Parathyroid adenoma (tissue), 2 donors: ENCODE measurements around the gene CDR2L.
"Not testable (repeated sequence)": the region's sequence is repeated elsewhere in the genome, so short reads cannot be mapped to it uniquely, and the experiment has no call there.

Experiments
- H2AFZ ChIP-seq: fragments of 300-600 bp; sonication (generic); one replicate; pipeline ENCODE4 v1.7.0; 2017; ENCODE audit warnings: antibody characterized with exemption, mild to moderate bottlenecking
- H3K27ac ChIP-seq: fragments of 300-600 bp; sonication (generic); one replicate; pipeline ENCODE4 v1.7.0; 2017
- H3K27me3 ChIP-seq: fragments of 300-600 bp; sonication (generic); one replicate; pipeline ENCODE4 v1.7.0; 2017; ENCODE audit warnings: low read length; ENCODE audit not compliant: control insufficient read depth, insufficient read depth
- H3K36me3 ChIP-seq: fragments of 300-600 bp; sonication (generic); one replicate; pipeline ENCODE4 v1.7.0; 2017; ENCODE audit warnings: low read length; ENCODE audit not compliant: control insufficient read depth, insufficient read depth
- H3K4me1 ChIP-seq: fragments of 300-600 bp; sonication (generic); one replicate; pipeline ENCODE4 v1.7.0; 2017; ENCODE audit warnings: control low read depth
- H3K4me2 ChIP-seq: fragments of 300-600 bp; sonication (generic); one replicate; pipeline ENCODE4 v1.7.0; 2017; ENCODE audit warnings: low read length
- H3K4me3 ChIP-seq: fragments of 300-600 bp; sonication (generic); one replicate; pipeline ENCODE4 v1.7.0; 2017; ENCODE audit warnings: low read depth, low read length
- H3K79me2 ChIP-seq: fragments of 300-600 bp; sonication (generic); one replicate; pipeline ENCODE4 v1.7.0; 2017; ENCODE audit warnings: control low read depth
- H3K9ac ChIP-seq: fragments of 300-600 bp; sonication (generic); one replicate; pipeline ENCODE4 v1.7.0; 2017; ENCODE audit warnings: mild to moderate bottlenecking
- H3K9me3 ChIP-seq: fragments of 300-600 bp; sonication (generic); one replicate; pipeline ENCODE4 v1.7.0; 2017; ENCODE audit warnings: low read length; ENCODE audit not compliant: control insufficient read depth
- TF ChIP-seq, protein P1 (sequence below): fragments of 300-600 bp; sonication (generic); IDR thresholded peaks from one replicate; pipeline ENCODE4 v1.7.0; 2017; ENCODE audit warnings: antibody characterized with exemption, mild to moderate bottlenecking
- donor health status: primary hyperparathyroidism.

The CDR2L gene

DNA sequence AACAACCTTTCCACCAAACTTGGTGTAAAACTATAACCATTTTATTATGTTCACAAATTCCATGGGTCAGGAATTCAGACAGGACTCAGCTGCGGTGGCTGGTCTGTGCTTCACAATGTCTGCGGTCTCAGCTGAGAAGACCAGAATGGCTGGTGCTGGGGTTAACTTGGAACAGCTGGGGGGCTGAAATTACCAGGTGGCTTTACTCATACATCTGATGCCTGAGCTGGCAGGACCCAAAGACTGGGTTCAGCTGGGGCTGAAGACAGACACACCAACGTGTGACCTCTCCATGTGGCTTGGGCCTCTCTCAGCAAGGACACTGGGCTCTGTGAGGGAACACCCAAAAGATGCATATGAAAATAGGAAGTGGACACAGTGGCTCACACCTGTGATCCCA, 9.2 kb upstream of the CDR2L start:
- H3K27ac ChIP-seq: no peak overlapping the region
- H3K4me3 ChIP-seq: no peak overlapping the region
- no peak overlapping the region for H3K4me2 ChIP-seq
- no peaks in the 10 kb centered on the region for H3K27me3 ChIP-seq
- H3K9ac ChIP-seq: no peak overlapping the region
- TF ChIP-seq, protein P1, sequence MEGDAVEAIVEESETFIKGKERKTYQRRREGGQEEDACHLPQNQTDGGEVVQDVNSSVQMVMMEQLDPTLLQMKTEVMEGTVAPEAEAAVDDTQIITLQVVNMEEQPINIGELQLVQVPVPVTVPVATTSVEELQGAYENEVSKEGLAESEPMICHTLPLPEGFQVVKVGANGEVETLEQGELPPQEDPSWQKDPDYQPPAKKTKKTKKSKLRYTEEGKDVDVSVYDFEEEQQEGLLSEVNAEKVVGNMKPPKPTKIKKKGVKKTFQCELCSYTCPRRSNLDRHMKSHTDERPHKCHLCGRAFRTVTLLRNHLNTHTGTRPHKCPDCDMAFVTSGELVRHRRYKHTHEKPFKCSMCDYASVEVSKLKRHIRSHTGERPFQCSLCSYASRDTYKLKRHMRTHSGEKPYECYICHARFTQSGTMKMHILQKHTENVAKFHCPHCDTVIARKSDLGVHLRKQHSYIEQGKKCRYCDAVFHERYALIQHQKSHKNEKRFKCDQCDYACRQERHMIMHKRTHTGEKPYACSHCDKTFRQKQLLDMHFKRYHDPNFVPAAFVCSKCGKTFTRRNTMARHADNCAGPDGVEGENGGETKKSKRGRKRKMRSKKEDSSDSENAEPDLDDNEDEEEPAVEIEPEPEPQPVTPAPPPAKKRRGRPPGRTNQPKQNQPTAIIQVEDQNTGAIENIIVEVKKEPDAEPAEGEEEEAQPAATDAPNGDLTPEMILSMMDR: no peak
- H3K9me3 ChIP-seq: no peaks in the 10 kb centered on the region
- peaks cover 8% of the 10 kb centered on the region for H3K4me1 ChIP-seq
- H2AFZ ChIP-seq: no peak overlapping the region
- H3K79me2 ChIP-seq: no peaks in the 10 kb centered on the region
- H3K36me3 ChIP-seq: no peaks in the 10 kb centered on the region

DNA sequence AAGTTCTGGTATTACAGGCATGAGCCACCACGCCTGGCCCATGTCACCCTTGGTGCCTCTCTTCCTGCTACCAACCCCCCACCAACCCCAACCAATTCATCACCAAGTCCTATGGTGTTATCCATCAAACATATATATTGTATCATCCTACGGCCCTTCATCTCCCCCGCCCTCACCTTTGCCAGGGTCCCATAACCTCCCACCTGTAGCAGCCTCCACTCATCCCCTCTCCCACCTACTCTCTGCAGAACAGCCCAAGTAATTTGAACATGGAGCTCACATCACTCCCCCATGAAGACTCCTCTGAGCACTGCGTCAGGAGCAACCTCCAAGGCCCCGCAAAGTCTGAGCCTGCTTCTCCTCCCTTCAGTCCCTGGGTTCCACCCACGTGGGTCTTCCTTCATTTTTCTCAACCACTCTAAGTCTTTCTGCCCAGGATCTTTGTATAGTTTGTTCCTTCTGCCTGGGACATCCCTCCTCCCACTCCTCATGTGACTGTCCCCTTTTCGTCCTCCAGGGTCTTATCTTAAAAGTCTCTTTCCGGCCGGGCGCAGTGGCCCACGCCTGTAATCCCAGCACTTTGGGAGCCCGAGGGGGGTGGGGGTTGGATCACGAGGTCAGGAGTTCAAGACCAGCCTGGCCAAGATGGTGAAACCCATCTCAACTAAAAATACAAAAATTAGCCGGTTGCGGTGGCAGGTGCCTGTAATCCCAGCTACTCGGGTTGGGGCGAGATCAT, 7.9 kb upstream of the CDR2L start:
- Histone ChIP-seq H3K4me2 (no peak overlapping the region), H3K36me3 (no peaks in the 10 kb centered on the region), H3K27me3 (no peaks in the 10 kb centered on the region), H2AFZ (no peak overlapping the region), H3K27ac (no peak overlapping the region), H3K4me3 (no peak overlapping the region), H3K79me2 (no peaks in the 10 kb centered on the region), H3K9me3 (no peaks in the 10 kb centered on the region), H3K4me1 (peaks cover 8% of the 10 kb centered on the region), H3K9ac (no peak overlapping the region)
- TF ChIP-seq, protein P1: no peak

DNA sequence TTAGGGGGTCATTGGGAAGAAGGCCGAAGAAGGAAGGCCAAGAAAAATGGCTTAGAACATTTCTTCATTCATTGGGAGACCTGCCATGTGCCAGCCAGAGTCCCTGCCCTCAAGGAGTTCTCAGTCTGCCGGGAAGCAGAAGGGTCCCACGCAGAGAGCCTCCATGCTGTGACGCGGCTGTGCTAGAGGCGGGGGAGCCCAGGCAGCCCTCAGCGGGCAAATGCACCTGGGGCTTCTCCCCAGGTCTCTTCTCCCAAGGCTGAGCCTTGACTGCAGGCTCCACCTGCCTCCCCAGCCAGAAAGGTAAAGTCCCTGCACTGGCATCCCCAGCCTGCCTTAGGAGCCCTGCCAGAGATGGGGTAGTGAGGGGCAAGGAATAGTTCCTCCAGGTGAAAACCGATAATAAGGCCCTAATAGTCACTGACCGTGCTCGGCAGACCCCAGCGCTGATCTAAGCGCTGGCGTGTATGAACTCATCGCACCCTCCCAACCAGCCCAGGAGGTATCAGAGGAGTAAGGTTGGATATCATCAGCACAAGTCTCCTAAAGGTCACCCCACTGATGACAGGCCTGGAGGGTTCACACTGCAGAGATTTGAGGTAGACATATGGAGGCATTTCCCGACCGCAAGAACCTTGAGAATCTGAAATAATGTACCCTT, 6.0 kb upstream of the CDR2L start:
- TF ChIP-seq, protein P1: no peak
- Histone ChIP-seq H3K4me2 (peak overlapping the region; percentile 71), H3K9me3 (no peaks in the 10 kb centered on the region), H2AFZ (peak overlapping the region; percentile 83), H3K4me1 (peaks cover 8% of the 10 kb centered on the region), H3K27ac (peak overlapping the region; percentile 94), H3K9ac (peak overlapping the region; percentile 40), H3K79me2 (no peaks in the 10 kb centered on the region), H3K27me3 (no peaks in the 10 kb centered on the region), H3K36me3 (no peaks in the 10 kb centered on the region), H3K4me3 (peak overlapping the region; percentile 70)

DNA sequence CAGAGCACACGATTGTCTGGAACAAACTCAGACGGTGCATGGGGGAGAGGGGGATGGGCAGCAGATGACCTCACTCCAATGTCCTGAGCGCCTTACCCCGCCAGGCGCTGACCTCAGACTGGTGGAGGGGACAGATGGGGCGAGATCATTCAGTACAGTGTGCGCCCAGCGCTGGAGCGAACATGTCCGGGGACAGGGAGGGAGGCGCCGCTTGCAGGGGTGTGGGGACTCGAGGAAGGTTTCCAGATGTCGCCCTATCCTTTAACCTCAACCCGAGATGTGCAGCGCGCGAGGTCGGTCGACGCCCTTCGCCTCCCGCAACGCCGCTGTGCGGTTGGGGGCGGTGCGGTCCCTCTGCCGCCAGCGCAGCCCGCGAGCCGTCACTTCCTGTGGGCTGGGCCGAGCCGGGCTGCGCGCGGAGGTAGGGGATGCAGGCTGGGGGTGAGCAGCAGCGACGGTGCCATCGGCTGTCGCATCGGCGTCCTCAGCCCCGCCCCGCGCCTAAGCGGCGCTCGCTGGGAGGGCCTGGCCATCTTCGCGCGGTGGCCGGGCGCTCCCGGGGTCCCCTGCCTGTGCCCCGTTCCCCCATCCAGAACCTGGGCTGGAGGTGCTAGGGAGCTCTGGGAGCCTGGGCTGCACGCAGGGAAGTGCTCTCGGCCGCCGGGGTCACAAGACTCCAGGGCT, 5.3 kb upstream of the CDR2L start:
- no peaks in the 10 kb centered on the region for H3K79me2 ChIP-seq
- H3K9ac ChIP-seq: peak overlapping the region; percentile 40
- H3K27ac ChIP-seq: peak overlapping the region; percentile 94
- H3K4me2 ChIP-seq: peak overlapping the region; percentile 71
- TF ChIP-seq, protein P1: no peak
- peak overlapping the region; percentile 83 for H2AFZ ChIP-seq
- H3K4me3 ChIP-seq: peak overlapping the region; percentile 70
- peaks cover 10% of the 10 kb centered on the region for H3K4me1 ChIP-seq
- no peaks in the 10 kb centered on the region for H3K36me3 ChIP-seq
- no peaks in the 10 kb centered on the region for H3K27me3 ChIP-seq
- no peaks in the 10 kb centered on the region for H3K9me3 ChIP-seq

DNA sequence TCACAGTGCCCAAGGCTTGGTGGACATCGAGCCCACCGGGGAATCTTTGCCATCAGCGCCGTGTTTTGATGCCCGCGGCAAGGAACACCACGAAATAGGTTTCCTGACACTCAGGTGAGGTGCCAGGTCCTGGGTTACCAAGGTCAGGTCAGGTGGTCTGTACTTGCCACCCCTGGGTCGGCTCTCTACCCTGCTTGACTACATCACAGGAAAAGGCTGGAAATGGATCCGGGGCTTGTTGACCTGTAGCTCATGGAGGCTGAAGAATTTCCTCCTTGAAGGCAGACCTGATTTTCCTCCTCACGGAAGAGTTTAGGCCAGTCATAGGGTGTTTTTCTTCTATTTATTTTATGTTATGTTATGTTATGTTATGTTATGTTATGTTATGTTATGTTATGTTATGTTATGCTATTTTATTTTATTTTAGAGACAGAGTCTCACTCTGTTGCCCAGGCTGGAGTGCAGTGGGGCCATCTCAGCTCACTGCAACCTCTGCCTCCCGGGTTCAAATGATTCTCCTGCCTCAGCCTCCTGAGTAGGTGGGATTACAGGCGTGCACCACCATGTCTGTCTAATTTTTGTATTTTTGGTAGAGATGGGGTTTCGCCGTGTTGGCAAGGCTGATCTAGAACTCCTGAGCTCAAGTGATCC, 4.6 kb upstream of the CDR2L start:
- H3K27me3 ChIP-seq, H3K9ac ChIP-seq, H3K79me2 ChIP-seq, H3K9me3 ChIP-seq, H3K36me3 ChIP-seq: not testable (repeated sequence)
- peak overlapping the region; percentile 83 for H2AFZ ChIP-seq
- peak overlapping the region; percentile 71 for H3K4me2 ChIP-seq
- H3K4me3 ChIP-seq: peak overlapping the region; percentile 70
- H3K27ac ChIP-seq: peak overlapping the region; percentile 94
- H3K4me1 ChIP-seq: peaks cover 12% of the 10 kb centered on the region
